GM12801 (cell line): Measurements from ENCODE around the gene SRCIN1.

ENCODE experiments used
- CTCF ChIP-seq: IDR thresholded peaks from one replicate; pipeline ENCODE4 v1.5.1; 2011; ENCODE audit warnings: control low read depth; ENCODE audit not compliant: insufficient read length; ENCODE audit errors: extremely low read depth

SRCIN1 gene

GRCh38 chr17:38559880-38560230 lies 45.9 kb downstream of the SRCIN1 start:
- TF ChIP-seq CTCF: no peak

- no peak for TF ChIP-seq CTCF
These were observed 46.5 kb downstream of the SRCIN1 start for GRCh38 chr17:38559051-38559879.

- TF ChIP-seq CTCF: no peak
These were observed 47.1 kb downstream of the SRCIN1 start for GRCh38 chr17:38558728-38559050.

GRCh38 chr17:38557836-38558727 lies 47.7 kb downstream of the SRCIN1 start:
- no peak for TF ChIP-seq CTCF

- no peak for TF ChIP-seq CTCF
These were observed 48.4 kb downstream of the SRCIN1 start for GRCh38 chr17:38557396-38557795.

GRCh38 chr17:38556239-38556638 lies 49.5 kb downstream of the SRCIN1 start:
- no peak for TF ChIP-seq CTCF

- no peak for TF ChIP-seq CTCF
These were observed 51.1 kb downstream of the SRCIN1 start for GRCh38 chr17:38554430-38555350.
